WERI-Rb-1 (cell line): Measurements from ENCODE around the gene RSAD2.

ENCODE experiments used
- DNase-seq: peaks from one replicate; pipeline ENCODE4 v3.0.0-alpha.2; 2020
- H3K27ac ChIP-seq: fragments of 250-450 bp; sonication (Bioruptor Pico); 2 replicates; pipeline ENCODE4 v1.5.1; 2020; ENCODE audit warnings: mild to moderate bottlenecking, moderate library complexity
- H3K27me3 ChIP-seq: fragments of 250-450 bp; sonication (Bioruptor Pico); 2 replicates; pipeline ENCODE4 v1.5.1; 2021; ENCODE audit warnings: mild to moderate bottlenecking, low read depth, moderate library complexity; ENCODE audit not compliant: insufficient read depth, severe bottlenecking
- H3K36me3 ChIP-seq: fragments of 250-450 bp; sonication (Bioruptor Pico); 2 replicates; pipeline ENCODE4 v1.5.1; 2020; ENCODE audit warnings: mild to moderate bottlenecking, moderate library complexity
- H3K4me3 ChIP-seq: 2 replicates; pipeline ENCODE4 v1.5.1; 2011; ENCODE audit warnings: low read depth, mild to moderate bottlenecking, control low read depth, low read length
- H3K9me3 ChIP-seq: fragments of 250-450 bp; sonication (Bioruptor Pico); 2 replicates; pipeline ENCODE4 v1.5.1; 2021; ENCODE audit warnings: mild to moderate bottlenecking, moderate library complexity; ENCODE audit not compliant: severe bottlenecking
- TF ChIP-seq, protein P1 (sequence below): IDR thresholded peaks from 2 replicates; pipeline ENCODE4 v1.5.1; 2011; ENCODE audit warnings: low read depth, mild to moderate bottlenecking, control low read depth, inconsistent platforms, low read length

Gene RSAD2

DNA sequence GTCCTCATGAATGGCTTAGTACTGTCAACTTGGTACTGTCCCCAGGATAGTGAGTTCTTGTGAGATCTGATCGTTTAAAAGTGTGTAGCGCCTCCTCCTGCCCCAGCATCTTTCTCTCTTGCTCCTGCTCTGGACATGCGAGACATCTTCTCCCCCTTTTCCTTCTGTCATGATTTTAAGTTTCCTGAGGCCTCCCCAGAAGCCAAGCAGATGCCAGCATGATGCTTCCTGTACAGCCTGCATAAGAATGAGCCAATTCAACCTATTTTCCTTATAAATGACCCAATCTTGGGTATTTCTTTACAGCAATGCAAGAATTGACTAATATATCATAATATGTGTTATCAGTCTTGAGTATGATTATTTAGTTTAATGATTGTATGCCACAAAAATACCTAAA, 3.5 kb upstream of the RSAD2 start:
- no peak for DNase-seq
- Histone ChIP-seq H3K27ac (no peak overlapping the region), H3K4me3 (no peak overlapping the region), H3K36me3 (no peaks in the 10 kb centered on the region), H3K27me3 (no peaks in the 10 kb centered on the region), H3K9me3 (peaks cover 2% of the 10 kb centered on the region)
- TF ChIP-seq, protein P1, sequence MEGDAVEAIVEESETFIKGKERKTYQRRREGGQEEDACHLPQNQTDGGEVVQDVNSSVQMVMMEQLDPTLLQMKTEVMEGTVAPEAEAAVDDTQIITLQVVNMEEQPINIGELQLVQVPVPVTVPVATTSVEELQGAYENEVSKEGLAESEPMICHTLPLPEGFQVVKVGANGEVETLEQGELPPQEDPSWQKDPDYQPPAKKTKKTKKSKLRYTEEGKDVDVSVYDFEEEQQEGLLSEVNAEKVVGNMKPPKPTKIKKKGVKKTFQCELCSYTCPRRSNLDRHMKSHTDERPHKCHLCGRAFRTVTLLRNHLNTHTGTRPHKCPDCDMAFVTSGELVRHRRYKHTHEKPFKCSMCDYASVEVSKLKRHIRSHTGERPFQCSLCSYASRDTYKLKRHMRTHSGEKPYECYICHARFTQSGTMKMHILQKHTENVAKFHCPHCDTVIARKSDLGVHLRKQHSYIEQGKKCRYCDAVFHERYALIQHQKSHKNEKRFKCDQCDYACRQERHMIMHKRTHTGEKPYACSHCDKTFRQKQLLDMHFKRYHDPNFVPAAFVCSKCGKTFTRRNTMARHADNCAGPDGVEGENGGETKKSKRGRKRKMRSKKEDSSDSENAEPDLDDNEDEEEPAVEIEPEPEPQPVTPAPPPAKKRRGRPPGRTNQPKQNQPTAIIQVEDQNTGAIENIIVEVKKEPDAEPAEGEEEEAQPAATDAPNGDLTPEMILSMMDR = no peak

DNA sequence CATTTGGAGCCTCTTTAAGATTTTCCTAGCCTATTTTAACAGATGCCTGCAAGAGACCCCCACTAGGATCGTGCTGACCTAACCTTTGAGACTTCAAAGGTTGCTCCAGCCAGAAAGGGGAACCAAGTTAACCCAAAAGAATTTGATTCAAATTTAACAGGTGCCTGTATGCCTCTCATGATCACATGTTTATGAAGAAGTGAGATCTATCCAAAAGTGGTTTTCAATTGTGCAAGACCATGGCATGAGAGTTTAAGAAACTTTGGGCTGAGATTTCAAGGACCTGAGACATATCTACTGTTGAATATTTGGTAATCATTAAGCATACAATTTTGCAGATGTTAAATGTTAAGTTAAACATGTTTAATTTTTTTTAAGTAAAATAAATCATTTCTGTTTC, 1.3 kb upstream of the RSAD2 start:
- H3K36me3 ChIP-seq = no peaks in the 10 kb centered on the region
- TF ChIP-seq, protein P1 = no peak
- H3K4me3 ChIP-seq = no peak overlapping the region
- no peak overlapping the region for H3K27ac ChIP-seq
- H3K27me3 ChIP-seq = no peaks in the 10 kb centered on the region
- DNase-seq = no peak
- peaks cover 2% of the 10 kb centered on the region for H3K9me3 ChIP-seq

DNA sequence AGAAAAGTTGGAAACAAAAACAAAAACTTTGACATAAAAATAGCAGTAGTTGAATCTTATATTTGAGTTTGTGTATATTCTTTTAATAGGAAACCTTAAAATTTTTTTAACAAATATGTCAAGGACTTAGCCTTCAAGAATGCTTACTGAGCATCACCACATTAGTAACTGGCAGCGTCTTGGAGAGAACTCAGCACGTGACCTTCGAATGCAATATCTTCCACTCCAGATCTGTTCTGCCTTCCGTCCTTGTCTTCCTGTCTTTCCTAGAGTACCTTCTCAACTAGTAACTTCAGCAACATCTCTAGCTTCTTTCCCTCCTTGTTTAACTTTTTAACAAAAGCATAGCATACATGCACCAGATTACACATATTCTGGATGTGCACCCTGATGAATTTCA, 972 bp downstream of the RSAD2 start:
- Histone ChIP-seq H3K9me3 (peaks cover 2% of the 10 kb centered on the region), H3K4me3 (no peak overlapping the region), H3K27ac (no peak overlapping the region), H3K36me3 (no peaks in the 10 kb centered on the region), H3K27me3 (peaks cover 2% of the 10 kb centered on the region)
- TF ChIP-seq, protein P1 = no peak
- no peak for DNase-seq

DNA sequence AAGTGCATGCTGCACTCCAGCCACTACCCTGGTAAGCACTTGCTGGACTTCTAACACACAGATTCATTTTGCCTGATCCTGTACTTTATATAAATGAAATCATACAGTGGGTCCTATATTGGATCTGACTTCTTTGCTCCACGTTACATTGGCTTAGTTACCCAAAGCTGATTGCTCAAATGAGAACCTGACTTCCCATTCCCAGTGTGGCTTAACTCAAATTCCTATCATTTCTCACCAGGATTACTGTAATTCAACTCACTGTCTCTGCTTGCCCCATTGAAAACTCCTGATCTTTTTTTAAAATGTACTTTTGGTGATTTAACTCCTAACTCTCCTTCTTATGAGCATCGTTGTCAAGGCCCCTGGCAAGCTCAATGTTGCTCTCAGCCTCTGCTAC, 1.4 kb downstream of the RSAD2 start:
- H3K4me3 ChIP-seq = no peak overlapping the region
- peaks cover 2% of the 10 kb centered on the region for H3K9me3 ChIP-seq
- H3K36me3 ChIP-seq = no peaks in the 10 kb centered on the region
- TF ChIP-seq, protein P1 = no peak
- H3K27me3 ChIP-seq = peaks cover 2% of the 10 kb centered on the region
- no peak for DNase-seq
- no peak overlapping the region for H3K27ac ChIP-seq

DNA sequence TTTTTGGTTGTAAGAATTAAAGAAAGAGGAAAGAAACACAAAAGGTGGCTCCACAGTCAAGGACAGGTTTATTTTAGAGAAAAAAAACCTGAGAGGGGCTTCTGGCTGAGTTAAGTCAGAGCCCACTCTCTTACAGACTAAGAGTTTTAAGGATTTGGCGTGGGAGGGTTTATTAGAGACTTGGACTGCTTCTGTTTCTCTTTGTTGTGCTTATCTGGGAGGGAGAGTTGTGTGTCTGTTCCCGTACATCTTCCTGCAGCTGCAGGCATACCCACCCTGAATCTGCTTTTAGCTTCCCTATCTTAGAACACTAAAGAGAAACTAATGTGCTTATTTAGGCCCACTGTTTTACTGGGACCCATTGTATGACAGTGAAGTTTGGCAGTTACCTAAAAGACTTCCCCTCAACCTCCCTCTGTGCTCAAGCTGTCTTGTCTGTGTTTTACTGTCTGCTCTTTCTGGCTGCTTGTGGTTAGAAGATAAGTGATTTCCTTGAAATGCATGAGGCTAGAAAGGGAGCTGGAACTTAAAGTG, 2.7 kb downstream of the RSAD2 start:
- TF ChIP-seq, protein P1 = no peak
- H3K9me3 ChIP-seq = no peaks in the 10 kb centered on the region
- no peak overlapping the region for H3K4me3 ChIP-seq
- no peaks in the 10 kb centered on the region for H3K36me3 ChIP-seq
- H3K27me3 ChIP-seq = peaks cover 2% of the 10 kb centered on the region
- H3K27ac ChIP-seq = no peak overlapping the region
- no peak for DNase-seq

DNA sequence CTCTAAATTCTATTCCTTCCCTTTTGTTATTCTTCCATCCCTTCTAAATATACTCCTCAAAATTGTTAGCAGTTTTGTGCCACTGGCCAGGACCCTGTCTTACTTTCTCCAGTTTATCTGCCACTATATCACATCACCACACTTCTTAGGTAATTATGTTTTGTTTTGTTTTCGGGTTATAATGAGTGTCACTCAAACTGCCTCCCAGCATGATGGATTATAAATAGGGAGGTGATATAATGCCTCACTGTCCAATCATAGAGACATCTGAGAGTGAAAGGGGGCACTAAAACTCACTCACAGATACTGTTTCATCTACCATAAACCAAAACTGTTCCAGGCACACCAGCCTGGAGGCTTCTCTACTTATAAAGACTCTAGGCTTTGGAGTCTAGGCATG, 3.5 kb downstream of the RSAD2 start:
- DNase-seq = no peak
- Histone ChIP-seq H3K36me3 (no peaks in the 10 kb centered on the region), H3K4me3 (no peak overlapping the region), H3K27ac (no peak overlapping the region), H3K27me3 (peaks cover 2% of the 10 kb centered on the region), H3K9me3 (no peaks in the 10 kb centered on the region)
- TF ChIP-seq, protein P1 = no peak
